HCT116 (cell line): ENCODE results near the gene PIM3. TPM values are rescaled to one million over a fixed set of nuclear protein-coding genes. Genes with fewer than 3 reads are reported as not detected.

Source experiments
- ATAC-seq: fragments of 200-7000 bp; cut with Tn5 transposase; 2 replicates; pipeline ENCODE4 v1.9.1; 2020; ENCODE audit warnings: mild to moderate bottlenecking, moderate library complexity
- BruUV-seq: library from RNA; stranded (reverse); fragments of 400-500 nt; replicated peaks from 2 replicates; lab custom pipeline; 2021; lab: Mats Ljungman, UMichigan
- CTCF ChIA-PET: fragments of 300-600 bp; sonication (Branson Sonifier 250); formaldehyde crosslinking; loops from one replicate; lab custom pipeline; 2021; ENCODE audit warnings: antibody characterized with exemption; lab: Charles Lee
- POLR2A ChIA-PET: fragments of 300-600, 350-600 bp; sonication (Branson Sonifier 250); formaldehyde crosslinking; loops from one replicate; lab custom pipeline; 2021; ENCODE audit warnings: antibody characterized with exemption; lab: Charles Lee
- RAD21 ChIA-PET, 2 experiments: fragments of 300-600 bp; sonication (Branson Sonifier 250); formaldehyde crosslinking; loops; one replicate each; lab custom pipeline; 2023; ENCODE audit warnings: low total read pairs in 2 of 2; ENCODE audit not compliant: uncharacterized antibody in 2 of 2, unreplicated experiment in 2 of 2, low non-redundant PET in 1 of 2; lab: Charles Lee
- DNase-seq: peaks from one replicate; pipeline ENCODE4 v3.0.0-alpha.2; 2010; ENCODE audit warnings: low read depth, low spot score
- H2AFZ ChIP-seq: fragments of 200-600 bp; shearing (Covaris generic), sonication (generic); 2 replicates; pipeline ENCODE4 v1.6.1; 2017; ENCODE audit warnings: low read depth, mixed run types, mixed read lengths, antibody characterized with exemption, low read length; ENCODE audit not compliant: poor library complexity, severe bottlenecking
- H3K27ac ChIP-seq: 2 replicates; pipeline ENCODE4 v1.5.1; 2012; ENCODE audit warnings: low read depth, low read length
- H3K27me3 ChIP-seq: fragments of 200-600 bp; sonication (generic); 2 replicates; pipeline ENCODE4 v1.6.1; 2016; ENCODE audit warnings: mixed run types, low read length, mixed read lengths; ENCODE audit not compliant: insufficient read depth
- H3K36me3 ChIP-seq, 2 experiments: fragments of 200-500 bp in 1 of 2; fragments of 200-600 bp in 1 of 2; sonication (Bioruptor generic) in 1 of 2; sonication (generic) in 1 of 2; 2 replicates each; pipeline versions ENCODE4 v1.5.1 to v1.6.1; 2014 to 2016; ENCODE audit warnings: low read length in 2 of 2, inconsistent platforms in 1 of 2, mixed read lengths in 1 of 2, mixed run types in 1 of 2; ENCODE audit not compliant: insufficient read depth in 2 of 2, control insufficient read depth in 1 of 2
- H3K4me1 ChIP-seq, 2 experiments: fragments of 200-600 bp in 1 of 2; sonication (generic) in 1 of 2; 2 replicates each; pipeline versions ENCODE4 v1.5.1 to v1.6.1; 2012 to 2017; ENCODE audit warnings: low read length in 2 of 2, inconsistent platforms in 1 of 2, mild to moderate bottlenecking in 1 of 2, mixed read lengths in 1 of 2, mixed run types in 1 of 2, moderate library complexity in 1 of 2; ENCODE audit not compliant: insufficient read depth in 2 of 2, control insufficient read depth in 1 of 2
- H3K4me2 ChIP-seq: fragments of 200-600 bp; sonication (generic); 2 replicates; pipeline ENCODE4 v1.6.1; 2017; ENCODE audit warnings: mixed run types, low read length, mixed read lengths
- H3K4me3 ChIP-seq, 2 experiments: fragments of 200-600 bp in 1 of 2; sonication (generic) in 1 of 2; replicated peaks in 1 of 2; 2 replicates each; pipeline ENCODE4 v1.5.1; 2011 to 2016; ENCODE audit warnings: low read length in 2 of 2, control low read depth in 1 of 2, low read depth in 1 of 2, mild to moderate bottlenecking in 1 of 2, mixed read lengths in 1 of 2, mixed run types in 1 of 2
- H3K79me2 ChIP-seq: fragments of 200-600 bp; sonication (generic); 2 replicates; pipeline ENCODE4 v1.6.1; 2017; ENCODE audit warnings: mild to moderate bottlenecking, mixed run types, low read length, moderate library complexity, mixed read lengths; ENCODE audit not compliant: insufficient read depth
- H3K9ac ChIP-seq: fragments of 200-600 bp; sonication (generic); 2 replicates; pipeline ENCODE4 v1.6.1; 2016; ENCODE audit warnings: low read length, mixed read lengths
- H3K9me2 ChIP-seq: fragments of 200-600 bp; sonication (generic), shearing (Covaris generic); 2 replicates; pipeline ENCODE4 v1.6.1; 2017; ENCODE audit warnings: mixed run types, mild to moderate bottlenecking, moderate library complexity; ENCODE audit not compliant: insufficient read depth
- H3K9me3 ChIP-seq, 2 experiments: fragments of 200-500 bp in 1 of 2; fragments of 200-600 bp in 1 of 2; sonication (Bioruptor generic) in 1 of 2; sonication (generic) in 1 of 2; 2 replicates each; pipeline ENCODE4 v1.6.1; 2014 to 2017; ENCODE audit warnings: low read length in 2 of 2, mixed read lengths in 2 of 2, inconsistent platforms in 1 of 2, low read depth in 1 of 2, mild to moderate bottlenecking in 1 of 2, mixed run types in 1 of 2, moderate library complexity in 1 of 2; ENCODE audit not compliant: control insufficient read depth in 1 of 2, insufficient read depth in 1 of 2
- H4K20me1 ChIP-seq: fragments of 200-600 bp; sonication (generic), shearing (Covaris generic); 2 replicates; pipeline ENCODE4 v1.6.1; 2017; ENCODE audit warnings: mixed run types, mild to moderate bottlenecking, moderate library complexity; ENCODE audit not compliant: insufficient read depth
- CBX3 ChIP-seq: IDR thresholded peaks from 2 replicates; pipeline ENCODE4 v1.6.1; 2012; ENCODE audit warnings: low read depth
- EGR1 ChIP-seq: IDR thresholded peaks from 2 replicates; pipeline ENCODE4 v1.6.1; 2012; ENCODE audit warnings: low read depth
- ELF1 ChIP-seq: IDR thresholded peaks from 2 replicates; pipeline ENCODE4 v1.6.1; 2012; ENCODE audit warnings: low read depth, borderline replicate concordance
- EZH2 ChIP-seq: fragments of 200-600 bp; sonication (generic); IDR thresholded peaks from 2 replicates; pipeline ENCODE4 v1.6.1; 2017; ENCODE audit warnings: antibody characterized with exemption, mixed run types
- POLR2A ChIP-seq: IDR thresholded peaks from 2 replicates; pipeline ENCODE4 v1.7.0; 2011; ENCODE audit warnings: borderline replicate concordance; ENCODE audit not compliant: insufficient read depth, insufficient read length; ENCODE audit errors: extremely low read depth
- YY1 ChIP-seq: IDR thresholded peaks from 2 replicates; pipeline ENCODE4 v1.6.1; 2011; ENCODE audit warnings: low read length, low read depth, moderate library complexity, mild to moderate bottlenecking; ENCODE audit not compliant: insufficient replicate concordance; ENCODE audit errors: extremely low read depth
- intact Hi-C: fragments of 100-400 bp; cut with micrococcal nuclease; formaldehyde crosslinking; loops from 2 replicates; pipeline ENCODE4 v1.10.0; 2022
- total RNA-seq: library from RNA; stranded (reverse); gene quantifications from one replicate; pipeline ENCODE4 v1.2.1, GENCODE V29; 2021; ENCODE audit not compliant: unreplicated experiment
- TF ChIP-seq, protein P1 (sequence below), 3 experiments: fragments of 200-600 bp in 1 of 3; sonication (generic) in 1 of 3; IDR thresholded peaks in 2 of 3; conservative IDR thresholded peaks in 1 of 3; 2 replicates each; pipeline ENCODE4 v1.5.1; 2012 to 2017; ENCODE audit warnings: low read depth in 2 of 3, low read length in 2 of 3, antibody characterized with exemption in 1 of 3, borderline replicate concordance in 1 of 3, control low read depth in 1 of 3, mild to moderate bottlenecking in 1 of 3, mixed read lengths in 1 of 3, mixed run types in 1 of 3, moderate library complexity in 1 of 3; ENCODE audit not compliant: insufficient read depth in 1 of 3

Gene PIM3
- total RNA-seq, 1 experiment from 2014 or later, result 116 TPM

DNA sequence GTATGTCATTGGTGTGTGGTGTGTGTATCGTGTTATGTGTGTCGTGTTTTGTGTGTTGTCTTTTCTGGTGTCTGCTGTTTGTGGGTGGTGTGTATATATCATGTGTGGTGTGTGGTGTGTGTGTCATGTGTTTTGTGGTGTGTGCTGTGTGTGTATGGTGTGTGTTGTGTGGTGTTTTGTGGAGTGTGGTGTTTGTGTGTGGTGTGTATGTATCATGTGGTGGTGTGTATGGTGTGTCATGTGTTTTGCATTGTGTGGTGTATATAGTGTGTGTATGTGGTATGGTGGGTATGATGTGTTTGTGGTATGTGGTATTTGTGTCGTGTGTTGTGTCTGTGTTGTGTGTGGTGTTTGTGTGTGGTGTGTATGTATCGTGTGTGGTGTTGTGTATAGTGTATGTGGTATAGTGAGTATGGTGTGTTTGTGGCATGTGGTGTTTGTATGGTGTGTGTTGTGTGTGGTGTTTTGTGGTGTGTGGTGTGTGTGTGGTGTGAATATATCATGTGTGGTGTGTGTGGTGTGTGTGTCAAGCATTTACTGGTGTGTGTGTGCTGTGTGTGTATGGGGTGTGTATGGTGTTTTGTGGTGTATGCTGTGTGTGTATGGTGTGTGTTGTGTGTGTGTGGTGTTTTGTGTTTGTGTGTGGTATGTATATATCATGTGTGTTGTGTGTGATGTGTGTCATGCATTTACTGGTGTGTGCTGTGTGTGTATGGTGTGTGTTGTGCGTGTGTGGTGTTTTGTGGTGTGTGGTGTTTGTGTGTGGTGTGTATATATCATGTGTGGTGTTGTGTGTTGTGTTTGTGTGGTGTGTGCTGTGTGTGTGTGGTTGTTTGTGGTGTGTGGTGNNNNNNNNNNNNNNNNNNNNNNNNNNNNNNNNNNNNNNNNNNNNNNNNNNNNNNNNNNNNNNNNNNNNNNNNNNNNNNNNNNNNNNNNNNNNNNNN, 12.7 kb downstream of the PIM3 start:
- DNase-seq, result no peak
- RAD21 ChIA-PET, result no interaction called here

DNA sequence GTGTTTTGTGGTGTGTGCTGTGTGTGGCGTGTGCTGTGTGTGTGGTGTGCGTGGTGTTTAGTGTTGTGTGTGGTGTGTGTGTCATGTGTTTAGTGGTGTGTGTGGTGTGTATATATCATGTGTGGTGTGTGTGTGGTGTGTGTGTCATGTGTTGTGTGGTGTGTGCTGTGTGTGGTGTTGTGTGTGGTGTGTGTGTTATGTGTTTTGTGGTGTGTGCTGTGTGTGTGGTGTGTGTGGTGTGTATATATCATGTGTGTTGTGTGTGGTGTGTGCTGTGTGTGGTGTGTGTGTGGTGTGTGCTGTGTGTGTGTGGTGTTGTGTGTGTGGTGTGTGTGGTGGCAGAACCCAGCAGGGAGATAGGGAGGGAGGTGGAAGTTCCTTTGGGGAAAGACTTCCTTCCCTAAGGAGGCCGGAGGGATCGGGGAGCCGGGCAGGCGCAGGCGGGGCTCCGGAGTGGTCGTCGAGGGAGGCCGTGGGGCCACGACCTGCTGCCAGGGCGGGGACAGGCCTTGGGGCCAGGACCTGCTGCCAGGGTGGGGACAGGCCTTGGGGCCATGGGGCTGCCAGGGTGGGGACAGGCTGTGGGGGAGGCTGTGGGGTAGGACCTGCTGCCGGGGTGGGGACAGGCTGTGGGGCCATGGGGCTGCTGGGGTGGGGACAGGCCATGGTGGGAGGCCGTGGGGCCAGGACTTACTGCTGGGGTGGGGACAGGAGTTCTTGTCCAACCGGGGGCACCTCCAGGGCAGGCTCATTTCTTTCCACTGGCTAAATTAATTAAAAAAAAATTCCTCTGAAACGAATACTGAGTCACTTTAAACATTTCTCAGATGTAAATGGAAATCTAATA, 15.2 kb downstream of the PIM3 start:
- TF ChIP-seq, protein P1, sequence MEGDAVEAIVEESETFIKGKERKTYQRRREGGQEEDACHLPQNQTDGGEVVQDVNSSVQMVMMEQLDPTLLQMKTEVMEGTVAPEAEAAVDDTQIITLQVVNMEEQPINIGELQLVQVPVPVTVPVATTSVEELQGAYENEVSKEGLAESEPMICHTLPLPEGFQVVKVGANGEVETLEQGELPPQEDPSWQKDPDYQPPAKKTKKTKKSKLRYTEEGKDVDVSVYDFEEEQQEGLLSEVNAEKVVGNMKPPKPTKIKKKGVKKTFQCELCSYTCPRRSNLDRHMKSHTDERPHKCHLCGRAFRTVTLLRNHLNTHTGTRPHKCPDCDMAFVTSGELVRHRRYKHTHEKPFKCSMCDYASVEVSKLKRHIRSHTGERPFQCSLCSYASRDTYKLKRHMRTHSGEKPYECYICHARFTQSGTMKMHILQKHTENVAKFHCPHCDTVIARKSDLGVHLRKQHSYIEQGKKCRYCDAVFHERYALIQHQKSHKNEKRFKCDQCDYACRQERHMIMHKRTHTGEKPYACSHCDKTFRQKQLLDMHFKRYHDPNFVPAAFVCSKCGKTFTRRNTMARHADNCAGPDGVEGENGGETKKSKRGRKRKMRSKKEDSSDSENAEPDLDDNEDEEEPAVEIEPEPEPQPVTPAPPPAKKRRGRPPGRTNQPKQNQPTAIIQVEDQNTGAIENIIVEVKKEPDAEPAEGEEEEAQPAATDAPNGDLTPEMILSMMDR (IDR thresholded peaks at IDR 0.05 in 2 of 3, conservative IDR thresholded peaks at IDR 0.05 in 1 of 3; ENCODE audit: borderline replicate concordance in 1 of 3, insufficient read depth in 1 of 3, low read depth in 2 of 3, low read length in 2 of 3), result no peak
- TF ChIP-seq EGR1, result 0 out of 2 replicates have a peak, but pooled peaks have one; percentile 3
- CTCF ChIA-PET, result interaction anchor here (1.1 kb wide), 2 partner anchors 45 to 55 kb away, joined by 3 to 4 read pairs; no protein-coding TSS in a partner anchor
- RAD21 ChIA-PET, result no interaction called here
- BruUV-seq, result no TSS peak
- ATAC-seq (no peak), DNase-seq (no peak)
- Histone ChIP-seq H3K27ac (peak overlapping the region; percentile 40), H3K4me2 (peak overlapping the region; percentile 19; the same call in 1 of the 2 replicates), H2AFZ (no peak overlapping the region), H3K36me3 (no peaks in the 10 kb centered on the region), H4K20me1 (no peaks in the 10 kb centered on the region), H3K9me3 (0 out of 4 replicates have a peak, but pooled peaks cover 0 to 5% of the 10 kb centered on the region in 2 experiments), H3K4me3 (no peak overlapping the region), H3K27me3 (no peaks in the 10 kb centered on the region), H3K79me2 (no peaks in the 10 kb centered on the region), H3K9ac (no peak overlapping the region), H3K4me1 (peaks cover 21 to 43% of the 10 kb centered on the region in 2 experiments), H3K9me2 (no peaks in the 10 kb centered on the region)
- POLR2A ChIA-PET, result no interaction called here
- intact Hi-C loops, result loop anchor here (5.0 kb wide), 1 partner anchor 43 kb away; no protein-coding TSS in a partner anchor

More for the DNA sequence above, 12.7 kb downstream of the PIM3 start:
- Histone ChIP-seq H3K36me3 (no peaks in the 10 kb centered on the region), H3K4me3 (no peak overlapping the region), H3K79me2 (no peaks in the 10 kb centered on the region), H3K9me3 (no peaks in the 10 kb centered on the region), H2AFZ (no peak overlapping the region), H3K4me2 (peak overlapping the region; percentile 95; the same call in 1 of the 2 replicates), H3K9ac (no peak overlapping the region), H3K4me1 (peaks cover 38 to 67% of the 10 kb centered on the region in 2 experiments), H4K20me1 (no peaks in the 10 kb centered on the region), H3K9me2 (no peaks in the 10 kb centered on the region), H3K27ac (peak overlapping the region; percentile 100; the same call in 1 of the 2 replicates), H3K27me3 (no peaks in the 10 kb centered on the region)
- TF ChIP-seq CBX3, result no peak
- TF ChIP-seq EGR1, result no peak
- TF ChIP-seq YY1, result no peak
- no peak for TF ChIP-seq ELF1
- TF ChIP-seq EZH2, result no peak
- no peak for TF ChIP-seq POLR2A
- TSS peak; percentile 62 for BruUV-seq
- POLR2A ChIA-PET, result no interaction called here
- no peak for ATAC-seq
- CTCF ChIA-PET, result no interaction called here
- intact Hi-C loops, result no loop called here
